K562 (cell line): ENCODE results near the gene PTCH1. TPM values are rescaled to one million over a fixed set of nuclear protein-coding genes. Genes with fewer than 3 reads are reported as not detected.

Experiments
- ATF7 ChIP-seq: fragments of 450-650 bp; IDR thresholded peaks from 2 replicates; pipeline ENCODE4 v1.7.1; 2014; ENCODE audit warnings: mild to moderate bottlenecking, moderate library complexity
- CBFA2T2 ChIP-seq: fragments of 450-650 bp; conservative IDR thresholded peaks from 2 replicates; pipeline ENCODE4 v1.6.1; 2017; ENCODE audit warnings: mild to moderate bottlenecking
- ETV5 ChIP-seq: sonication (generic); formaldehyde crosslinking; IDR thresholded peaks from 2 replicates; pipeline ENCODE4 v1.4.0; 2020; ENCODE audit warnings: low read depth, mild to moderate bottlenecking, missing genetic modification reagents
- HDAC2 ChIP-seq: fragments of 450-650 bp; IDR thresholded peaks from 2 replicates; pipeline ENCODE4 v1.6.1; 2016; ENCODE audit warnings: mild to moderate bottlenecking
- MED1 ChIP-seq: sonication (generic); formaldehyde crosslinking; IDR thresholded peaks from 2 replicates; pipeline ENCODE4 v1.8.1; 2023; ENCODE audit warnings: missing genetic modification reagents, borderline replicate concordance
- NEUROD1 ChIP-seq: fragments of 150-350 bp; IDR thresholded peaks from 2 replicates; pipeline ENCODE4 v1.6.1; 2014; ENCODE audit warnings: borderline replicate concordance, low read length, low read depth; ENCODE audit not compliant: partially characterized antibody
- RBFOX2 ChIP-seq: fragments of 200-400 bp; formaldehyde crosslinking; IDR thresholded peaks from 2 replicates; pipeline ENCODE4 v1.6.1; 2017; ENCODE audit warnings: low read depth, mild to moderate bottlenecking, low read length, moderate library complexity
- SMARCE1 ChIP-seq: fragments of 450-650 bp; IDR thresholded peaks from 2 replicates; pipeline ENCODE4 v1.7.1; 2016; ENCODE audit warnings: mild to moderate bottlenecking
- TAF1 ChIP-seq: IDR thresholded peaks from 2 replicates; pipeline ENCODE4 v1.6.1; 2011; ENCODE audit warnings: mild to moderate bottlenecking, low read length, moderate library complexity; ENCODE audit not compliant: insufficient read depth, control insufficient read depth, severe bottlenecking; ENCODE audit errors: extremely low read depth
- TBP ChIP-seq: optimal IDR thresholded peaks from 2 replicates; pipeline ENCODE3; 2011; ENCODE audit warnings: low read depth, low read length, improper control_type of control experiment
- TCF3 ChIP-seq: sonication (generic); formaldehyde crosslinking; IDR thresholded peaks from 2 replicates; pipeline ENCODE4 v1.4.0; 2020; ENCODE audit warnings: mild to moderate bottlenecking, missing genetic modification reagents
- polyA plus RNA-seq, 8 experiments: library from polyadenylated mRNA; depleted of rRNA in 4 of 8; stranded (reverse) in 5 of 8; unstranded in 3 of 8; fragments of >200 nt; fragmentation: Nextera tagmentation in 2 of 8; fragmentation: Illumina TruSeq in 1 of 8; extraction: Ambion mirVana in 2 of 8; extraction: Trizol in 1 of 8; gene quantifications; 2 replicates each; pipeline versions ENCODE4 v1.2.1 to v1.2.3, GENCODE V29; 2011 to 2014; ENCODE audit warnings: inconsistent platforms in 1 of 8, missing spikeins in 1 of 8
- total RNA-seq, 7 experiments: library from RNA; depleted of rRNA in 6 of 7; stranded (reverse); fragments of >200 nt in 6 of 7; fragmentation: Illumina TruSeq in 2 of 7; extraction: Trizol in 2 of 7; gene quantifications; 2 replicates each; pipeline versions ENCODE4 v1.2.1 to v1.2.3, GENCODE V29; 2011 to 2021; ENCODE audit warnings: low replicate concordance in 1 of 7
- TF ChIP-seq, protein P1 (sequence below), 2 experiments: IDR thresholded peaks; 2 replicates each; pipeline ENCODE4 v1.6.1; 2012; ENCODE audit warnings: improper control_type of control experiment in 2 of 2, low read depth in 2 of 2, low read length in 2 of 2, borderline replicate concordance in 1 of 2
- TF ChIP-seq, protein P2 (sequence below), 2 experiments: IDR thresholded peaks; 2 replicates each; pipeline ENCODE4 v1.6.1; 2011; ENCODE audit warnings: borderline replicate concordance in 1 of 2, control low read depth in 1 of 2, low read depth in 1 of 2, low read length in 1 of 2, mild to moderate bottlenecking in 1 of 2, mixed read lengths in 1 of 2, moderate library complexity in 1 of 2; ENCODE audit not compliant: insufficient read depth in 1 of 2, insufficient read length in 1 of 2, poor library complexity in 1 of 2, severe bottlenecking in 1 of 2; ENCODE audit errors: extremely low read depth in 1 of 2
- TF ChIP-seq, protein P3 (sequence below): sonication (generic); formaldehyde crosslinking; IDR thresholded peaks from 2 replicates; pipeline ENCODE4 v1.5.0; 2020; ENCODE audit warnings: missing genetic modification reagents
- TF ChIP-seq, protein P4 (sequence below): fragments of 250-450 bp; sonication (Bioruptor Pico); IDR thresholded peaks from 2 replicates; pipeline ENCODE4 v1.5.0; 2021
- TF ChIP-seq, protein P5 (sequence below), 2 experiments: fragments of 150-350 bp in 1 of 2; IDR thresholded peaks; 2 replicates each; pipeline ENCODE4 v1.6.1; 2012 to 2016; ENCODE audit warnings: low read depth in 2 of 2, low read length in 2 of 2, mild to moderate bottlenecking in 1 of 2, moderate library complexity in 1 of 2

The PTCH1 gene
- total and polyA plus RNA-seq, 9 of the 15 experiments (the other 6 are each of a cell fraction or from before 2014, with no cell fraction given): 0.70 to 9.9 (median 3.8) TPM

DNA sequence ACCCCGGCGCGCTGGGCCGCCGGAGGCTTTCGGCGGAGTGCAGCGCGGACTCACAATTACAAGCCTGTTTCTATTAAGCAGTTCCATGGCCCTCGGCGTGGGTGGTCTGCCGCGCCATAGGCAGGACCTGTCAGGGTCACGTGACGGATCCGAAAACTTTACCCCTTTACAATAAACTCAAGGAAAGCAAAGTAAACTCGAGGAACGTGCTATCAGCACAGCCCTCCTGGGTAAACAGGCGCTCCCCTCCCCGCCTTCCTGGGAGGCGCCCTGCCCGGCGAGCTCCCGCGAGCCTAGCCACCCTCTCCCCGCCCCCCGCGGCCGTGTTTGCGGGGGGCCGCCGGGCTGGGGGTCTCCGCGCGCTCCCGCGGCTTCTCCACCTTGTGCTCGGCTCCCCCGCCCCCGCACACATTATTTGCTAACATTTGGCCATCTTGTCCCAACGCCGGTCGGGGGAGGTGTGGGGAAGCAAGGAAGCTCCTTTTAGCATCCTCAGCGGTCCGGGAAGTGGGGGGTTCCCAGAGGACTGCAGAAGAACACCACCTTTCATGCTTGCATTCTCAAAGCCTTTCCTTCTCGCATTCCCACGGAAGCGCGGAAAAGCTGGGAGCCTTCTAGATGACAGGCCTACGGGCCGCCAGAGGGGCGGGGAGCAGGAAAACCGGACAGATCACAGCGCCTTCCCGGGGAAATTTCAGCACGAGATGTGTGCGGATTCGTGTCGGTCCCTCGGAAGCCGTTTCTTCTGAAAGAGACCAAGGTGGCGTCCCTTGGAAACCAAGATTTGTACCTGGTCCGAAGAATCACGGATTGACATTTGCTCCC lies at the start of gene PTCH1 (continued):
- peak; percentile 53; the same call in 1 of the 2 replicates for TF ChIP-seq ETV5 (CRISPR knock-in tag)
- TF ChIP-seq, protein P1, sequence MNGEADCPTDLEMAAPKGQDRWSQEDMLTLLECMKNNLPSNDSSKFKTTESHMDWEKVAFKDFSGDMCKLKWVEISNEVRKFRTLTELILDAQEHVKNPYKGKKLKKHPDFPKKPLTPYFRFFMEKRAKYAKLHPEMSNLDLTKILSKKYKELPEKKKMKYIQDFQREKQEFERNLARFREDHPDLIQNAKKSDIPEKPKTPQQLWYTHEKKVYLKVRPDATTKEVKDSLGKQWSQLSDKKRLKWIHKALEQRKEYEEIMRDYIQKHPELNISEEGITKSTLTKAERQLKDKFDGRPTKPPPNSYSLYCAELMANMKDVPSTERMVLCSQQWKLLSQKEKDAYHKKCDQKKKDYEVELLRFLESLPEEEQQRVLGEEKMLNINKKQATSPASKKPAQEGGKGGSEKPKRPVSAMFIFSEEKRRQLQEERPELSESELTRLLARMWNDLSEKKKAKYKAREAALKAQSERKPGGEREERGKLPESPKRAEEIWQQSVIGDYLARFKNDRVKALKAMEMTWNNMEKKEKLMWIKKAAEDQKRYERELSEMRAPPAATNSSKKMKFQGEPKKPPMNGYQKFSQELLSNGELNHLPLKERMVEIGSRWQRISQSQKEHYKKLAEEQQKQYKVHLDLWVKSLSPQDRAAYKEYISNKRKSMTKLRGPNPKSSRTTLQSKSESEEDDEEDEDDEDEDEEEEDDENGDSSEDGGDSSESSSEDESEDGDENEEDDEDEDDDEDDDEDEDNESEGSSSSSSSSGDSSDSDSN (IDR thresholded peaks at IDR 0.05; ENCODE audit: borderline replicate concordance in 1 of 2, low read depth in 2 of 2, low read length in 2 of 2): peak; percentile 54 to 70; a peak in 1 of 4 replicates
- TF ChIP-seq HDAC2: 0 out of 2 replicates have a peak, but pooled peaks have one; percentile 53
- TF ChIP-seq, protein P2, sequence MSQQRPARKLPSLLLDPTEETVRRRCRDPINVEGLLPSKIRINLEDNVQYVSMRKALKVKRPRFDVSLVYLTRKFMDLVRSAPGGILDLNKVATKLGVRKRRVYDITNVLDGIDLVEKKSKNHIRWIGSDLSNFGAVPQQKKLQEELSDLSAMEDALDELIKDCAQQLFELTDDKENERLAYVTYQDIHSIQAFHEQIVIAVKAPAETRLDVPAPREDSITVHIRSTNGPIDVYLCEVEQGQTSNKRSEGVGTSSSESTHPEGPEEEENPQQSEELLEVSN (IDR thresholded peaks at IDR 0.05; ENCODE audit: borderline replicate concordance in 1 of 2, extremely low read depth in 1 of 2, insufficient read depth in 1 of 2, insufficient read length in 1 of 2, low read depth in 1 of 2, low read length in 1 of 2, poor library complexity in 1 of 2, severe bottlenecking in 1 of 2): peak in 1 of 2 experiments; percentile 73
- TF ChIP-seq, protein P3, sequence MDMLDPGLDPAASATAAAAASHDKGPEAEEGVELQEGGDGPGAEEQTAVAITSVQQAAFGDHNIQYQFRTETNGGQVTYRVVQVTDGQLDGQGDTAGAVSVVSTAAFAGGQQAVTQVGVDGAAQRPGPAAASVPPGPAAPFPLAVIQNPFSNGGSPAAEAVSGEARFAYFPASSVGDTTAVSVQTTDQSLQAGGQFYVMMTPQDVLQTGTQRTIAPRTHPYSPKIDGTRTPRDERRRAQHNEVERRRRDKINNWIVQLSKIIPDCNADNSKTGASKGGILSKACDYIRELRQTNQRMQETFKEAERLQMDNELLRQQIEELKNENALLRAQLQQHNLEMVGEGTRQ: peak; percentile 87
- TF ChIP-seq TBP: peak; percentile 9
- TF ChIP-seq RBFOX2: peak; percentile 54
- peak; percentile 74 for TF ChIP-seq CBFA2T2
- no peak for TF ChIP-seq NEUROD1
- peak; percentile 24 for TF ChIP-seq TAF1
- TF ChIP-seq TCF3: peak; percentile 35; the same call in 1 of the 2 replicates
- TF ChIP-seq, protein P4, sequence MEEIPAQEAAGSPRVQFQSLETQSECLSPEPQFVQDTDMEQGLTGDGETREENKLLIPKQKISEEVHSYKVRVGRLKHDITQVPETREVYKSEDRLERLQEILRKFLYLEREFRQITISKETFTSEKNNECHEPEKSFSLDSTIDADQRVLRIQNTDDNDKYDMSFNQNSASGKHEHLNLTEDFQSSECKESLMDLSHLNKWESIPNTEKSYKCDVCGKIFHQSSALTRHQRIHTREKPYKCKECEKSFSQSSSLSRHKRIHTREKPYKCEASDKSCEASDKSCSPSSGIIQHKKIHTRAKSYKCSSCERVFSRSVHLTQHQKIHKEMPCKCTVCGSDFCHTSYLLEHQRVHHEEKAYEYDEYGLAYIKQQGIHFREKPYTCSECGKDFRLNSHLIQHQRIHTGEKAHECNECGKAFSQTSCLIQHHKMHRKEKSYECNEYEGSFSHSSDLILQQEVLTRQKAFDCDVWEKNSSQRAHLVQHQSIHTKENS (CRISPR knock-in tag): no peak
- 0 out of 2 replicates have a peak, but pooled peaks have one; percentile 49 for TF ChIP-seq SMARCE1
- TF ChIP-seq, protein P5, sequence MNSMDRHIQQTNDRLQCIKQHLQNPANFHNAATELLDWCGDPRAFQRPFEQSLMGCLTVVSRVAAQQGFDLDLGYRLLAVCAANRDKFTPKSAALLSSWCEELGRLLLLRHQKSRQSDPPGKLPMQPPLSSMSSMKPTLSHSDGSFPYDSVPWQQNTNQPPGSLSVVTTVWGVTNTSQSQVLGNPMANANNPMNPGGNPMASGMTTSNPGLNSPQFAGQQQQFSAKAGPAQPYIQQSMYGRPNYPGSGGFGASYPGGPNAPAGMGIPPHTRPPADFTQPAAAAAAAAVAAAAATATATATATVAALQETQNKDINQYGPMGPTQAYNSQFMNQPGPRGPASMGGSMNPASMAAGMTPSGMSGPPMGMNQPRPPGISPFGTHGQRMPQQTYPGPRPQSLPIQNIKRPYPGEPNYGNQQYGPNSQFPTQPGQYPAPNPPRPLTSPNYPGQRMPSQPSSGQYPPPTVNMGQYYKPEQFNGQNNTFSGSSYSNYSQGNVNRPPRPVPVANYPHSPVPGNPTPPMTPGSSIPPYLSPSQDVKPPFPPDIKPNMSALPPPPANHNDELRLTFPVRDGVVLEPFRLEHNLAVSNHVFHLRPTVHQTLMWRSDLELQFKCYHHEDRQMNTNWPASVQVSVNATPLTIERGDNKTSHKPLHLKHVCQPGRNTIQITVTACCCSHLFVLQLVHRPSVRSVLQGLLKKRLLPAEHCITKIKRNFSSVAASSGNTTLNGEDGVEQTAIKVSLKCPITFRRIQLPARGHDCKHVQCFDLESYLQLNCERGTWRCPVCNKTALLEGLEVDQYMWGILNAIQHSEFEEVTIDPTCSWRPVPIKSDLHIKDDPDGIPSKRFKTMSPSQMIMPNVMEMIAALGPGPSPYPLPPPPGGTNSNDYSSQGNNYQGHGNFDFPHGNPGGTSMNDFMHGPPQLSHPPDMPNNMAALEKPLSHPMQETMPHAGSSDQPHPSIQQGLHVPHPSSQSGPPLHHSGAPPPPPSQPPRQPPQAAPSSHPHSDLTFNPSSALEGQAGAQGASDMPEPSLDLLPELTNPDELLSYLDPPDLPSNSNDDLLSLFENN (IDR thresholded peaks at IDR 0.05; ENCODE audit: low read depth in 2 of 2, low read length in 2 of 2): no peak
- TF ChIP-seq MED1: no peak
- 0 out of 2 replicates have a peak, but pooled peaks have one; percentile 24 for TF ChIP-seq ATF7
